Bronchial epithelial cell (primary cell): ENCODE results near the gene SPARC. TPM values are rescaled to one million over a fixed set of nuclear protein-coding genes. Genes with fewer than 3 reads are reported as not detected.
A peak's percentile ranks its signal among the peaks of the same experiment; 100 is the strongest.

Experiments used
- DNase-seq: peaks from one replicate; pipeline ENCODE4 v3.0.0-alpha.2; 2010; ENCODE audit warnings: low read depth
- FAIRE-seq: peaks from 2 replicates; lab custom pipeline; 2011; peaks lifted over from hg19 to GRCh38; lab: Jason Lieb, UNC
- H3K27me3 ChIP-seq: 2 replicates; pipeline ENCODE4 v1.5.1; 2011; ENCODE audit warnings: low read length; ENCODE audit not compliant: control insufficient read depth, insufficient read depth
- H3K36me3 ChIP-seq: 2 replicates; pipeline ENCODE4 v1.5.1; 2011; ENCODE audit warnings: low read length; ENCODE audit not compliant: control insufficient read depth, insufficient read depth
- H3K4me3 ChIP-seq: 2 replicates; pipeline ENCODE4 v1.5.1; 2011; ENCODE audit warnings: mild to moderate bottlenecking, low read depth, low read length, control low read depth
- CTCF ChIP-seq: IDR thresholded peaks from 2 replicates; pipeline ENCODE4 v1.5.1; 2011; ENCODE audit warnings: mild to moderate bottlenecking, moderate library complexity, low read length, control low read depth, inconsistent platforms; ENCODE audit not compliant: insufficient read depth, severe bottlenecking
- total RNA-seq: library from RNA; depleted of rRNA; stranded (reverse); fragments of >200 nt; gene quantifications from 2 replicates; pipeline ENCODE4 v1.2.1, GENCODE V29; 2014

The SPARC gene
- total RNA-seq, 1 donor from 2014 or later, result 22.6 TPM

GRCh38 chr5:151684690-151685361 is 1.9 kb downstream of the SPARC start:
- H3K27me3 ChIP-seq, result no peaks in the 10 kb centered on the region
- TF ChIP-seq CTCF, result no peak
- peaks cover 1% of the 10 kb centered on the region for H3K36me3 ChIP-seq
- FAIRE-seq, result no peak
- peak; percentile 70 for DNase-seq
- no peak overlapping the region for H3K4me3 ChIP-seq

- TF ChIP-seq CTCF, result no peak
- Histone ChIP-seq H3K36me3 (peaks cover 1% of the 10 kb centered on the region), H3K27me3 (no peaks in the 10 kb centered on the region), H3K4me3 (no peak overlapping the region)
- FAIRE-seq (no peak), DNase-seq (no peak)
Measured at GRCh38 chr5:151683986-151684588, 2.6 kb downstream of the SPARC start.

GRCh38 chr5:151683444-151683843 is 3.3 kb downstream of the SPARC start:
- FAIRE-seq (no peak), DNase-seq (no peak)
- Histone ChIP-seq H3K36me3 (peaks cover 1% of the 10 kb centered on the region), H3K27me3 (no peaks in the 10 kb centered on the region), H3K4me3 (no peak overlapping the region)
- TF ChIP-seq CTCF, result no peak

- Histone ChIP-seq H3K27me3 (no peaks in the 10 kb centered on the region), H3K36me3 (peaks cover 1% of the 10 kb centered on the region), H3K4me3 (no peak overlapping the region)
- no peak for FAIRE-seq
- peak; percentile 54 for DNase-seq
- TF ChIP-seq CTCF, result no peak
Measured at GRCh38 chr5:151682751-151683331, 3.9 kb downstream of the SPARC start.

GRCh38 chr5:151682240-151682639 is 4.5 kb downstream of the SPARC start:
- H3K27me3 ChIP-seq, result no peaks in the 10 kb centered on the region
- no peak for FAIRE-seq
- no peak overlapping the region for H3K4me3 ChIP-seq
- H3K36me3 ChIP-seq, result peaks cover 1% of the 10 kb centered on the region
- TF ChIP-seq CTCF, result no peak
- DNase-seq, result no peak
